ENCODE data around the gene LENEP.

DNA sequence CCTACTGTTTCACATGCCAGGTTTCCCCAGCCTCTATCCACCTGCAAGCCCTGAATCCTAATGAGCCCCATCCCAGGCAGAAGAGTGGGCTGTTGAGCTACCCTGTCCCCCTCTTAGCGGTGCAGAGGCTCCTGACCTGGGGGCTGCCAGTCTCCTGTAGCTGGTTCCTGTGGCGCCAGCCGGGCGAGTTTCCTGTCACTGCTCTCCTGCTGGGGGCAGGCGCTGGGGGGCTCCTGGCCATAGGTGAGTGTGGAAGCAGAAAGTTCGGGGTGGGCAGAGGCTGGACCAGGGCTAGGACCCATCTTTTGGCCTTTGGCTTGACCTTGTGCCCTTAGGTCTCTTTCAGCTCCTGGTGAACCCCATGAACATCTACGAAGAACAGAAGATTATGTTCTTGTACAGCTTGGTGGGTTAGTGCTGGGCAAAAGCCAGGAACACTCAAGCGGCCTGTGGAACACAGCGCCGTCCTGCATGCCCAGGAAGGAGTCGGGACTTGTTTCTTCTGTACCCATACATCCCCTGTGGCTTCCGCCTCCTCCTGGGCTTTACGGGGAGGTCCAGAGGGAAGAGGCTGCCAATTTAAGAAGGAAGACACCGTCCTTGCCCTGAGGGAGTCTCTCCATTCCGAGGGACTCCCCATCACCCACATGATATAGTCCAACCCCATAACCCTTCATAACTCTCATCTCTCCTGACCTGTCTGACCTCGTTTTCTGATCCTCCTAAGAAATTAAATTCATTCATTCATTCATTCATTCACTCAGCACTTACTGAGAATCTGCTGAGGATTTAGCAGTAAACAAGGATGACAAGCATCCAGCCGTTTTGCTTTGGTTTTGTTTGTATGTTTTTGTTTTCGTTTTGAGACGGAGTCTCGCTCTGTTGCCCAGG, 41.2 kb downstream of the LENEP start:
- TF ChIP-seq, protein P1, sequence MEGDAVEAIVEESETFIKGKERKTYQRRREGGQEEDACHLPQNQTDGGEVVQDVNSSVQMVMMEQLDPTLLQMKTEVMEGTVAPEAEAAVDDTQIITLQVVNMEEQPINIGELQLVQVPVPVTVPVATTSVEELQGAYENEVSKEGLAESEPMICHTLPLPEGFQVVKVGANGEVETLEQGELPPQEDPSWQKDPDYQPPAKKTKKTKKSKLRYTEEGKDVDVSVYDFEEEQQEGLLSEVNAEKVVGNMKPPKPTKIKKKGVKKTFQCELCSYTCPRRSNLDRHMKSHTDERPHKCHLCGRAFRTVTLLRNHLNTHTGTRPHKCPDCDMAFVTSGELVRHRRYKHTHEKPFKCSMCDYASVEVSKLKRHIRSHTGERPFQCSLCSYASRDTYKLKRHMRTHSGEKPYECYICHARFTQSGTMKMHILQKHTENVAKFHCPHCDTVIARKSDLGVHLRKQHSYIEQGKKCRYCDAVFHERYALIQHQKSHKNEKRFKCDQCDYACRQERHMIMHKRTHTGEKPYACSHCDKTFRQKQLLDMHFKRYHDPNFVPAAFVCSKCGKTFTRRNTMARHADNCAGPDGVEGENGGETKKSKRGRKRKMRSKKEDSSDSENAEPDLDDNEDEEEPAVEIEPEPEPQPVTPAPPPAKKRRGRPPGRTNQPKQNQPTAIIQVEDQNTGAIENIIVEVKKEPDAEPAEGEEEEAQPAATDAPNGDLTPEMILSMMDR (IDR thresholded peaks at IDR 0.05) = no peak
- no peak for TF ChIP-seq POLR2A (IDR thresholded peaks at IDR 0.05)

All from vagina (tissue), 2 donors.